ENCODE data around the gene IGF1.
"Not testable (repeated sequence)": the region's sequence is repeated elsewhere in the genome, so short reads cannot be mapped to it uniquely, and the experiment has no call there.

Gene IGF1

DNA sequence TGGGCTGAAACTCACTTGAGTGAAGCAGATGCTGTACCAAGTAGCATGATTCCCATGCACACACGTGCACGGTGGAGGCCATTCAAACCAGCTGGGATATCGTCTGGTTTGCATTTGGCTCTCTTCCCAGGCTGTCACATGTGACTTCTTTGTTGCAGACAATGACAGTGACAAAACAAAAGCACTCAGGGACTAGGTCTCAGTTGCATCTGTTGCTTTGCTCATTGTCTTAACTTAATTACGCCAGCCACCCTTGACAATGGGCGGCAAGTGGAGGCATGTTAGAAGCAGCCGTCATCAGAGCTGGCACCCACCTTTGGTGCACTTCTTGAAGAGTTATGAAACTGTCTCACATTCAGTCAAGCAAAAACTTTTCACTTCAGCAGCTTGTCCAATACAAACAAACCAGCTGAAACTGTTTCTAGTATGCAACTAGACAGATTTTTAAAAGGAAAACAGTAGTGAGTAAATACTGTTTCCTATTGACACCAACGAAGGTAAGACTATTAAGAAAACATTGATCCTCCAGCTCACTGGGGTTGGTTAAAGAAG, 74.3 kb downstream of the IGF1 start:
- DNase-seq (ENCODE audit: extremely low spot score, insufficient read length, low read depth) = no peak
- FAIRE-seq = no peak

DNA sequence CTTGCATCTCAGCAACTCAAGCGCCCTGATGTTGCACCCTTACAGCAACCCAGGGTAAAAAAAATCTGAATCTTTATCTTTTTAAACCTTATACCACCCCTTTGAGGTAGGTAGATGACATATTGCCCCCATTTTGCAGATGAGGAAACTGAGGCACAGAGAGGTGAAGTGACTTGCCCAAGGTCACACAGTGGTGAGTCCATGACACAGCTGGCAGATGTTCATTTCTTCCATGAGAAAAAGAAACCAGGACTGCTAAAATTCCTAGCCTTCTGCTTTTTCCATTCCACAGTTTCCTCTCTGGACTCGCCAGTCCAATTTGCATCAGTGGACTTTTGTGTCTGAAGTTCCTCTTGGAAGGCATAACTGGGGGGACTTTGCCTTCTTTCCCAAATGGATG, 79.3 kb downstream of the IGF1 start:
- FAIRE-seq (no peak), DNase-seq (ENCODE audit: extremely low spot score, insufficient read length, low read depth) (no peak)

DNA sequence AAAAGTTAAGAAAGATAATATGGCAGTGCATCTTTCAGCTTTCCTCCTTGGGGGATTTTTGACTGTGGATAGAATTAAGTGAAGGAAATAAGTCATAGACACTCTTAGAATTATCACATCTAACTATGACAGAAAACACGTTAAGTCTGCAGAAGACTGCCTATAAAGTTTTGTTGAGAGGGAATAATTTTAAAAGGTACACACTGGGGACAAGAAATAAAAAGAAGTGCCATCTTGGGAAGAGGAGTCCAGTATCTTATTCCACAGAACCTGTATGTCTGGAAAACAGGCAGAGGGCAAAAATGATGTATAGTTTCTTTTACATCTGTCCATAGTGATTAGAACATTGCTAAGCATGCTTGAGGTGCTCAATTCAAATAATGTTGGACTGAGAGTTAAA, 80.7 kb downstream of the IGF1 start:
- FAIRE-seq (no peak), DNase-seq (ENCODE audit: extremely low spot score, insufficient read length, low read depth) (no peak)

DNA sequence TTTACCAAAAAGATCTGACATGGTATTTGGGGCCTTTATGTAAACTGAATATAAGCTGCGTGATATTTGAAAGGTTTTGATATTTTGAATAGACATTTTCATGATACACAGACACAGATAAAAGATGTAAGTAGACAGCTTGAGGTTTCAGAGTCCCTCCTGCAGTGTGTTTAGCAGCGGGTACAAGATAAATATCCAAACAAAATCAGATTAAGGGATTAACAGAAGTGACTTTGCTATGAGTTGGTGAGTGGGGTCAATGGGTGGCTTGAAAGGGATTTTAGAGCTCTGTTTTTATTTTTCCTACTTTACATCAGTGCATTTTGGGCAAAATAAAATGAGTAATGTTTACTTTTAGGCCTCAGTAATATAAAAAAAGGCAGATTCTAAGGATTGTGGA, 84.1 kb downstream of the IGF1 start:
- FAIRE-seq = no peak
- no peak for DNase-seq (ENCODE audit: extremely low spot score, insufficient read length, low read depth)

DNA sequence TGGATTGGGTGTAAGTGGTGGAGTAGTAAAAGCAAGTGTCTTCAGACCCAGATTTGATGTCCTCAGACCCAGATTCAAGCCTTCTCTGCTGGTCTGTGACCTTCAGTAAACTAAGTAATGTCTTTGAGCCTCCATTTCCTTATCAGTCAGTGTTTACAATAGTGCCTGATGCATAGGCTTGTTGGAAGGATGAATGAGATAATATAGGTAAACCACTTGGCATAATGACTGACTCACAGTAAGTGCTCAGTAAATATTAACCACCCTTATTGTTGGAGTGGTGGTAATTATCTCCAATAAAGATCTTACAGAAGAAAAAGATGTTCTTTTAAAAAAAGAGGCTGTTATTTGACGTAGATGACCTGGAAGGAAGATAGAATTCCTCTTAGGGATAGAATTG, 86.2 kb downstream of the IGF1 start:
- FAIRE-seq = no peak
- no peak for DNase-seq (ENCODE audit: extremely low spot score, insufficient read length, low read depth)

DNA sequence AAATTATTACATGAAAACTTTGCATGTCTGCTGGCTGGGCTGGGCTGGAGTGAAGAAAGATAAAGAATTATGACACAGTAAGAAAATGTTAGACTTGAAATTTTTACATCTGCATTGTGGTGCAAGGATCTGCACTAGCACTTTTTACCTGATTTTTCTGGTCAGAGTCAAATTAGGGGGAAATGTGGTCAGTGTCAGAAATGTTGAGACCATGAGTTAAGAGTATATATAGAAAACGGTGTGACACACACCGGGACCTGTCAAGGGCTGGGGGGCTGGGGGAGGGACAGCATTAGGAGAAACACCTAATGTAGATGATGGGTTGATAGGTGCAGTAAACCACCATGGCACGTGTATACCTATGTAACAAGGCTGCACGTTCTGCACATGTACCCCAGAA, 90.3 kb downstream of the IGF1 start:
- FAIRE-seq (peak; percentile 5), DNase-seq (ENCODE audit: extremely low spot score, insufficient read length, low read depth) (no peak)

DNA sequence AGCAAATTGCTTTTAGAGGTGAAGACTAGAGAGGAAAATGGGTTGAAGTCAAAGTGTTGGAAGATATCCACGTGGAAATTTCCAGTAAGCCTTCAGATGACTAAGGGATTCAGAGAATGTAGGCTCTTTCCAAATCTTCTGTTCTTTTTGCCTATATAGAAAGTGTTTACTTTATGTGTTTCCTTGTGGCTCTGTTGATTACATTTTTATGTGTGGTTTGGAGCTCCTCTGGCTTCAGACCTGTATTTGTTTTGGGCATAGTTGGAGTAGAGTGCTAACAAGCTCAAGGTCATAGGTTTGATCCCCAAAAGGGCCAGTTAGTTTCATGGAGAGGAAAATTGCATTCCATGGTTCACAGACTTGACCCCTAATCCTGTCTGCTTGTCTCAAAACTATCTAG, 91.9 kb downstream of the IGF1 start:
- FAIRE-seq (no peak), DNase-seq (ENCODE audit: extremely low spot score, insufficient read length, low read depth) (no peak)

DNA sequence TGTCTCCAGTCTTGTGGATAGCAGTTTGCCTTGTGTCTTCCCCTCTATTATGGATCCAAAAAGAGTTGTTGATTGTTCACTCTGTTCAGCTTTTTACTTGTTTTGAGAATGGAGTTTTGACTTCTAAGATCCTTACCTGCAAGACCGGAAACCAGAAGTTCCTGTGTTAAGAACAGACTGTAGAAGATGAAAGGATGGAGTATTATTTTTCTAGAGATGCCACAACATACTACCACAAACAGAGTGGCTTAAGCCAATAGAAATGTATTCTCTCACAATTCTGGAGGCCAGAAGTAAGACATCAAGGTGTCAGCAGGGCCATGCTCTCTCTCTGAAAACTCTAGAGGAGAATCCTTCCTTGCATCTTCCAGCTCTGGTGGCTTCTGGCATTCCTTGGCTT, 95.0 kb downstream of the IGF1 start:
- DNase-seq (ENCODE audit: extremely low spot score, insufficient read length, low read depth) (no peak), FAIRE-seq (no peak)

DNA sequence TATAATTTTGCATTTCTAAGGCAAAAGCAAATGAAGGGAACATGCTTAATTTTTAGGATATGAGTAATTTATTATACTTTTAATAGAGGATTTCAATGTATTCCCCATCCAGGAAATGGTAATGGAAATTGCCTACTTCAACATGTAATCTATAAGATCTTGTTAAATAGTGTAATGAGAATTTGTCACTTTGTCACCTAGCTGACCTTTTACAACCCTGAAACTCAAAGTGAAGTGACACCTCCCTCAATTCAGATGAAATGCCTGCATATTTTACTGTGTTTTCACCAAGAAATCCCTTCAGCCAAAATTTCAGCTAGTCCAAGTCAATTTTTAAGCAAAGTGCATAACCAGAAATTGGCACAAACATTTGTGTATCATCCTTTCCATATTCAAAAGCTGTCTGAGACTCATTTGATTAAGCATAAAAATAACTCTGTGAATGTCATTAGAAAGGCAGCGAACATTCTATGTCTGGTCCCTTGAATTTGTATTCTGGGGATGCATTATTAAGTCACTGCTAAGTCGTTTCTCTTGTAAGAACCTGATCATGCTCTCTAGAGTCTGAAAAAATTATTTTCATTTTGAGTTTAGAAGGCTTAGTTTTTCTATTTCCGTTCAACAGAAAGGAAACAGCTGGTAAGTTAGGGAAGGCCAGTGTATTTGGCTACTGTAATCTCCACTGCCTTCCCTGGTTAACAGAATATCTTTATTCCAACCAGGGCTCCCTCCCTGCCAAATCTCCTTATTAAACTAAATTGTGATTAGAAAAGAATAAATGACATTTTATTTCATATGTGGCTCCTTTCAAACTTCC, 100.8 kb downstream of the IGF1 start:
- FAIRE-seq (peak; percentile 60), DNase-seq (ENCODE audit: extremely low spot score, insufficient read length, low read depth) (no peak)

DNA sequence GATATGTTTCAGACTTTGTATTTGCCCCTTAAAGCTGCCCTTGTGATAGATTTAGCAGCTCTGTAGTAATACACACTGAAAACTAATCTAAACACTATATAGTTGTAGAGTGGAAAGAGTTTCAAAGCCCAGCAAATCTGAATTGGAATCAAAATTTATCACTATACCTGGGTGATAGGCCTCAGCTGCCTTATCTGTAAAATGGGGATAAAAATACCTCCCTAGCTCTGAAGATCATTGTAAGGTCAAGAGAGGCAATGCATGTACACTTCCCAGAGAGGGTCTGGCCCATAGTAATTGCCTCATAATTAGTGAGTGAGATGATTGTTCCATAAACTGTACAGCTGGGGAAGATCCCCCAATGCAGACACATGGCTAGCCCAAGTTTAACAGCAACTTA, 103.6 kb downstream of the IGF1 start:
- FAIRE-seq = no peak
- no peak for DNase-seq (ENCODE audit: extremely low spot score, insufficient read length, low read depth)

DNA sequence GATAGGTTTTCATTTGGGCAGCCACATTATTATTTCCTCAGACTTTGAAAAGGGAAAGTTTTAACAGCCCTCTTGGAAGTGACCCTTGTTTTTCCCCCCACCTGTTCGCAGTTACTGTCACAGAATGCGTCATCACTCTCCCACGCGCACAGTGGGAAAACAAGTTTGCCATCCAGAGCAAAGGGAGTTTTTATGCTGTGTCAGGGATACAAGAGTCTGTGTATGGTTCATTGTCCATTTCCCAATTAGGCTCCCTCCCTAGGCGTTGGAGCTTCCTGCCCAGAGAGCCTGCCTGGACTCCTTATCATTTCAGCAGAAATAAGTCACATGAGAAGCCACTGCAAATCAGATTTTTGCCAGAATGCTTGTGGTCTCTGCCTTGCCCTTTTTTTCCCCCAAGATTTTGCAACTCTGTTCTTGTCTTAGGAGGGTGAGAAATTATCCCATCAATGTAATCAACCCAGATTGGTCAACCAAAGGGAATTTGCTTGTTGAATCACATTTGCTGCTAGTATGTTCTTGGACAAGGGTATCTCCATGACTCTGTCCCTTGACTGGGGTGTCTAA, 104.1 kb downstream of the IGF1 start:
- FAIRE-seq (no peak), DNase-seq (ENCODE audit: extremely low spot score, insufficient read length, low read depth) (no peak)

DNA sequence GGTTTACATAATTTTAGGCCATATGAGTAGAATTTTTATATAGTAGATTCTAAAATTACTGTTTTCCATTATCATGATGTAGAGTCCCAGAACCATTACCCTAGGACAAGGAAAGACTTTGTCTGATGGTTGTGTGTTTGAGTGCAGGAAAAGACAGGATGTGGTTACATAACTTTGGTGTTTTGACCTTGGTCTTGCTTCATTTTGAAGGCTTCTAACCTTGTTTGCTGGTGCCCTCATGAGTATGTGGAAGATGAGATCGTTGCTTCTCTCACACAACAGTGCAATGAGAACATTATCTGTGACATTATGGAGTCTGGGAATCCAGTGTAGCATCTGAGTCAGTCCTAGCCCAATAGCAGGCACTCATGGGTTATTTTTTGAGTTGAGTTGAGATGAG, 106.2 kb downstream of the IGF1 start:
- FAIRE-seq (no peak), DNase-seq (ENCODE audit: extremely low spot score, insufficient read length, low read depth) (no peak)

DNA sequence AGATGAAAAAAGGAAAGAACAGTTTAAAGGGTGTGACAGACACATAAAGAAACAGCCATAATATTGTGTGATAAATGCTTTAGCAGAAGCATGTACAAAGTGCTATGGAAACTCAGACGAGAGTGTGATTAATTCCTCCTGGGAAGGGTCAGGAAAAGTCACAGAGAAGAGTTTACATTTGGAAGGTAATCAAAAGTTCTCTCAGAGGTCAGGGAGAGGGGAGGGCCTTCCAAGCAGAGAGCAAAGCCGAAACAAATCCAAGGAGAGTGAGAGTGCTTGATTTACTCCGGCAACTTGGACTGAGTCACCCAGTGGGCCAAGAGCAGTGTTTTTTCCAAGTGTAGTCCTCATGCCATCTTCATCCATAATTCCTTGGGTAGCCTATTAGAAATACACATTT, 108.3 kb downstream of the IGF1 start:
- FAIRE-seq = no peak

DNA sequence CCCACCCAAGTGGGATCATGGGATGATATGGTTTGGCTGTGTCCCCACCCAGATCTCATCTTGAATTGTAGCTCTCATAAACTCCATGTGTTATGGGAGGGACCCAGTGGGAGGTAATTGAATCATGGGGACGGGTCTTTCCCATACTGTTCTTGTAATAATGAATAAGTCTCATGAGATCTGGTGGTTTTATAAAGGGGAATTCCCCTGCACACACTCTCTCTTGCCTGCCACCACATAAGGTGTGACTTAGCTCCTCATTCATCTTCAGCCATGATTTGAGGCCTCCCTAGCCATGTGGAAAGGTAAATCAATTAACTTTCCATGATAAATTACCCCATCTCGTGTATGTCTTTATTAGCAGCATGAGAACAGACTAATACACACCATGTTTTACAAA, 109.2 kb downstream of the IGF1 start:
- DNase-seq (ENCODE audit: extremely low spot score, insufficient read length, low read depth) = no peak

More for the DNA sequence above, 108.3 kb downstream of the IGF1 start:
- DNase-seq (ENCODE audit: extremely low spot score, insufficient read length, low read depth) = no peak

DNA sequence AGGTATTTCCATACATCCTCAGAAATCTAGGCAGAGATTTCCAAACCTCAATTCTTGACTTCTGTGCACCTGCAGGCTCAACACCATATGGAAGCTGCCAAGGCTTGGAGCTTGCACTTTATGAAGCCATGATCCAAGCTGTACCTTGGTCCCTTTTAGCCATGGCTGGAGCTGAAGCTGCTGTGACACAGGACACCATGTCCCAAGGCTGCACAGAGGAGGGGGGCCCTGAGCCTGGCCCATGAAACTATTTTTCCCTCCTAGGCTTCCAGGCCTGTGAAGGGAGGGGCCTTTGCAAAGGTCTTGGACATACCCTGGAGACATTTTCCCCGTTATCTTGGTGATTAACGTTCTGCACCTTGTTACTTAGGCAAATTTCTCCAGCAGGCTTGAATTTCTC, 110.5 kb downstream of the IGF1 start:
- DNase-seq (ENCODE audit: extremely low spot score, insufficient read length, low read depth) (no peak), FAIRE-seq (no peak)

More for the DNA sequence above, 109.2 kb downstream of the IGF1 start:
- FAIRE-seq = no peak

DNA sequence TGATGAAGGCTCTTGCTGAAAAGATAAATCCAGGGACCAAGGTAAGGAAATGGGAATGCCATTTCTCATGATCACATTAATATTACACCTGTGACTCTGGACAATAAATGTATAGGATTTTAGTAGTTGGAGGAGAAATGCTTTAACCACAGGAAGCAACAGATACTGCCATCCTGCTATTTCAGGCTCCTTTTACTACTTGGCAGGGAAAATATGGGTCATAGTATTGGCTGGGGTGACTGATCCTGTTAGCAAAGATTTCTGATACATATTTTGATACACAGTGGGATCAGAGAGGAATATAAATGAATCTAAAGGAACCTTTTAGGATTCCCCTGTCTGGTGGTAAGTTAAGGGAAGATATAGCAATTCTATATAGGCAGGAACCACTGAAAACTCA, 115.0 kb downstream of the IGF1 start:
- FAIRE-seq = no peak
- no peak for DNase-seq (ENCODE audit: extremely low spot score, insufficient read length, low read depth)

DNA sequence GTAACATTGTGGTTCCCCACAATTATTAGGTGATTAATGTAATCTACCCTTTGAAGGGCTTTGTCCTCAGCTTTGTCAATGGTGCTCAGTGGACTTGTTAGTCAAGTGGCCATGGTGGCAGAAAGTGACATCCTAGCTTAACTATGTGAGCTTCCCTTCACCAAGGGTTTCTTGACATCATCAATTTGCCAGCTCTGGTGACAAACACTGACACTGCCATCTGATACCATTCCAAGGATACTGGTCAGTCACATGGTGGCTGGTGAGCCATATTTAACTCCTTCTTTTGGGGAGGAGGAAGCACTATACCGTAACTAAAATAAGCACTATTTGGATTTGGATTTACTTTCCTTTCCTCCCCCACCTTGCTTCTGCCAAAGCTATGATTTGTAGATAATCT, 115.7 kb downstream of the IGF1 start:
- no peak for FAIRE-seq
- no peak for DNase-seq (ENCODE audit: extremely low spot score, insufficient read length, low read depth)

DNA sequence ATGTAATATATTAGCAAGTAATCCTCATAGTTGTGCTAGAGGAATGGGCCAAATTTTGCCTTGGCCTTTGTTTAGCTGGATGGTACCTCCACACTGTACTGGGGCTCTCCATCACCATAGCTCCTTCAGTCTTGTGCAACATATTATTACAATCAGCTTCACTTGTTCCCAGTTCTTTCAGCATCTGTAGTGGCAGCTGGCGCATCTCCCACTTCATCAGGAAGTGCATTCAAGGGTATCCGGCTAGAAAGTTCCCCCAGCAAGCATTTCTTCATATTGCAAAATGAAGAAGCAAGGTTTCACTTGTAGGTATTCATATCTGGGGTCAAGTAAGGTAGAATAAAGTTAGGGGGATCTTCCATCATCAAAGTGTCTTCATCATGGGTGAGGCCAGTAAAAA, 123.7 kb downstream of the IGF1 start:
- DNase-seq (ENCODE audit: extremely low spot score, insufficient read length, low read depth) (no peak), FAIRE-seq (peak; percentile 21)

DNA sequence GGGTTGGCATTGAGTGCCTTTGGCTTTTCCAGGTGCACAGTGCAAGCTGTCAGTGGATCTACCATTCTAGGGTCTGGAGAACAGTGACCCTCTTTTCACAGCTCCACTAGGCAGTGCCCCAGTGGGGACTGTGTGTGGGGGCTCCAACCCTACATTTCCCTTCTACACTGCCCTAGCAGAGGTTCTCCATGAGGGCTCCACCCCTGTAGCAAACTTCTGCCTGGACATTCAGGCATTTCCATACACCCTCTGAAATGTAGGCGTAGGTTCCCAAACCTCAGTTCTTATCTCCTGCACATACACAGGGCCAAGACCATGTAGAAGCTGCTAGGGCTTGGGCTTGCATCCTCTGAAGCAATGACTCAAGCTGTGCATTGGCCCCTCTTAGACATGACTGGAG, 126.1 kb downstream of the IGF1 start:
- DNase-seq (ENCODE audit: extremely low spot score, insufficient read length, low read depth); FAIRE-seq: not testable (repeated sequence)

DNA sequence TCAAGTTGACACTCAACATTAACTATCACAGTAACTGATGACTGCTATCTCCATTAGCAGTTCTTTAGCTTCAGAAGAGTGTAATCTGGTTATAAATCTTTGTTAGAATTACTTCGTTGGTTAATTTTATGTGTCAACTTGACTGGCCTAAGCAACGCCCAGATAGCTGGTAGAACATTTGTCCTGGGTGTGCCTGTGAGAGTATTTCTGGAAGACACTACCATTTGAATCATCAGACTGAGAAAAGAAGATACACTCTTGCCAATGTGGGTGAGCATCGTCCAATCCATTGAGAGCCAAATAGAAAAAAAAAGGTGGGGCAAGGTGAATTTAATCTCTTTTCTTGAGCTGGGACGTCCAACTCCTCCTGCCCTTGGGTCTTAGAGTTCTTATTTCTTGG, 129.0 kb downstream of the IGF1 start:
- DNase-seq (ENCODE audit: extremely low spot score, insufficient read length, low read depth) = no peak
- no peak for FAIRE-seq

DNA sequence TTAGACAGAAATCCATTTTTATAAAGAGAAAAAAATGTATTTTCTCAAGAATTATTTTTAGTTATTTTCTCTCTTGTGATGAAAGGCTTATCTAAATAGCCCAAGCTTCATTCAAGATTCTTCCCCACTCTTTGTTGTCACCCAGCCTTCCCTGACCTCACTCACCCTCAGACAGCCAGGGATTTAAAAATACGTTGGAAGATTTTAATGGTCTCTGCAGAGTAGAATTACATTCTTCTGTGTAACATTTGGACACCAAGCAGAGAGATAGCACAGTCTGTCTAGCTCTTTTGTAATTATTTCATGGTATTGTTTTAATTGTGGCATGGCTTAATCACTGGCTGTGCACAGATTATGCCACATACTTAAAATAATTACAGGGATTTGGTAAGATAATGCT, 130.3 kb downstream of the IGF1 start:
- DNase-seq (ENCODE audit: extremely low spot score, insufficient read length, low read depth) (no peak), FAIRE-seq (no peak)

DNA sequence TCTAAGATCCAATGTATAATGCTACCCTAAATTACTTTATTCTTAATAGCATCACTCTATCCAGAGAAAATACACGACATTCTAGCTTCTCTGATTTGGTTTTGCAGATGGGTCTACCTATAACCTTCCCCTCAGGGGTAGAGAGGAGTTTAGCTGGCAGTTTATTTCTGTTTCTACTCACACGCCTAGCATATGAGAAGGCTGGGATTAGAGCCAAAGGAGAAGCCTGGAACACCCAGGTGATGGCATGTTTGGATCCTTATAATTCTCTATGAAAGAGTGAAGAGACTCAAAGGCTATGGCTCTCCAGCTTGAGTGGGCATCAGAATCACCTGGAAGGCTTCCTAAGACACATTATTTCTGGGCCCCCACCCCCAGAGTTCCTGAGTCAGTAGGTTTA, 131.3 kb downstream of the IGF1 start:
- FAIRE-seq (no peak), DNase-seq (ENCODE audit: extremely low spot score, insufficient read length, low read depth) (no peak)

Measured in GM18507 (cell line).